GM12874 (cell line): ENCODE measurements around the gene NBEA.

Experiments
- TF ChIP-seq, protein P1 (sequence below): IDR thresholded peaks from 2 replicates; pipeline ENCODE4 v1.5.1; 2011; ENCODE audit warnings: low read depth, mild to moderate bottlenecking, control low read depth, low read length, moderate library complexity; ENCODE audit not compliant: insufficient read depth

Gene NBEA

DNA sequence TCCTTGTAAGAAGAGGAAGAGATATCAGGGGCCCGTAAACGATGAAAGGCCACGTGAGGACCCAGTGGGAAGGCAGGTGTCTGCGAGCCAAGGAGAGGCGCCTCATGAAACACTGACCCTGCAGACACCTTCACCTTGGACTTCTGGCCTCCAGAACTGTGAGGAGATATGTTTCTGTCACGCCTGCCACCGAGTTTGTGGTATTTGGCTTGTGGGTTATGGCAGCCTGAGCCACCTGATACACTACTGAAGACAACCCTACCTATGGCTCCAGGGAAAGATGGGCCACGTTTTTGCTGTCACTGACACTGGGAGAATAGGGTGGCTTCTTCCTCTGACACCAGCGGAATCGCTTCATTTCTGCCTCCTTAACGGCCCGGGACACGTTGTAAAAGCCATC is 752.0 kb downstream of the NBEA start:
- TF ChIP-seq, protein P1, sequence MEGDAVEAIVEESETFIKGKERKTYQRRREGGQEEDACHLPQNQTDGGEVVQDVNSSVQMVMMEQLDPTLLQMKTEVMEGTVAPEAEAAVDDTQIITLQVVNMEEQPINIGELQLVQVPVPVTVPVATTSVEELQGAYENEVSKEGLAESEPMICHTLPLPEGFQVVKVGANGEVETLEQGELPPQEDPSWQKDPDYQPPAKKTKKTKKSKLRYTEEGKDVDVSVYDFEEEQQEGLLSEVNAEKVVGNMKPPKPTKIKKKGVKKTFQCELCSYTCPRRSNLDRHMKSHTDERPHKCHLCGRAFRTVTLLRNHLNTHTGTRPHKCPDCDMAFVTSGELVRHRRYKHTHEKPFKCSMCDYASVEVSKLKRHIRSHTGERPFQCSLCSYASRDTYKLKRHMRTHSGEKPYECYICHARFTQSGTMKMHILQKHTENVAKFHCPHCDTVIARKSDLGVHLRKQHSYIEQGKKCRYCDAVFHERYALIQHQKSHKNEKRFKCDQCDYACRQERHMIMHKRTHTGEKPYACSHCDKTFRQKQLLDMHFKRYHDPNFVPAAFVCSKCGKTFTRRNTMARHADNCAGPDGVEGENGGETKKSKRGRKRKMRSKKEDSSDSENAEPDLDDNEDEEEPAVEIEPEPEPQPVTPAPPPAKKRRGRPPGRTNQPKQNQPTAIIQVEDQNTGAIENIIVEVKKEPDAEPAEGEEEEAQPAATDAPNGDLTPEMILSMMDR, result no peak

DNA sequence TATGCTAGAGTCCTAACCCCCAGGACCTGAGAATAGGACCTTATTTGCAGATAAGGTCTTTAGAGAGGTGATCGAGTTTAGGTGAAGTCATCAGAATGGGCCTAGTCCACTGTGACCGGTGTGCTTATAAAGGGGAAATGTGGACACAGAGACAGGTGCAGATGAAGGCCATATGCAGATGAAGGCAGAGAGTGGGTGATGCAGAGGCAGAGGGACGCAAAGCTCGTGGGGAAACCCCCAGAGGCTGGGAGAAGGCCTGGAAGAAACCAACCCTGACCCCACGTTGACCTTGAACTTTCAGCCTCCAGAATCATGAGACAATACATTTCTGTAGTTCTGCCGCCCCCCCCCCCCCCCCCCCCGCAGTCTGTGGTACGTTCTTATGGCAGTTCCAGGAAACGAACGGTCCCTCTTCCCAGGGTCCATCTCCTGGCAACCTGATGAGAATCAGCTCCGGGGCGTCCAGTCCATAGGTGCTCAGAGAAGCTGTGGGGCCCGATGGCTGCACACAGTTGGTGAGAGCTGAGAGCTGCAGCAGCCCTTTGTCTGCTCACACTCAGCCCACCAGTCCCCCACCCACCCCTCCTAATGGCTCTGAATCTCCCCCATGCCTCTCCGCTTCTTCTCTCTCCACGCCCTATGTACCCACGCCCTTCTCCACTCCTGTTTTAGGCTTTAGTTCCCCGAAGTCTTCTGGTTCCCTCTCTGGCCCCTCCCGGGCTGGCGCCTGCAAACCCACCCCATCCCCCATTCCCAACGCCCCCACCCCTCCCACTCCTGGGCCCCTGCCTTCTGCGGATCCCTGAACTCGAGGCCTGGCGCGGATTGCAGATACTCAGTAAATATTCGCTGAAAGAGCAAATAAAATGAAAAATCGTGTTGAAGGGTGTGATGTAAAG is 752.7 kb downstream of the NBEA start:
- TF ChIP-seq, protein P1, result no peak

DNA sequence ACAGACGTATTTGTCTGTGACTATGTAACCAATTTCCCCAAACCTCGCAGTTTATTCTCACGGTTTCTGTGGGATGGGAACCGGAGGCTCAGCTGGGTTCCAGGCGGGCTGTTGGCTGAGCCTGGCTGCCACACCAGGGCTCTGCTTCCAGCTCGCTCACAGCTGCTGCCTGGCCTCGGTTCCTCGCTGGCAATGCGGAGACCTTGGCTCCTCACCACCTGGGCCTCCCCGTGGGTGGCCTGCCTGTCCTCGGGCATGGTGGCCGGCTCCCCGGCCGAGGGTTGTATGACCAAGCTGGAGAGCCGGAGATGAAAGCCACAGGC is 753.3 kb downstream of the NBEA start:
- TF ChIP-seq, protein P1, result no peak

DNA sequence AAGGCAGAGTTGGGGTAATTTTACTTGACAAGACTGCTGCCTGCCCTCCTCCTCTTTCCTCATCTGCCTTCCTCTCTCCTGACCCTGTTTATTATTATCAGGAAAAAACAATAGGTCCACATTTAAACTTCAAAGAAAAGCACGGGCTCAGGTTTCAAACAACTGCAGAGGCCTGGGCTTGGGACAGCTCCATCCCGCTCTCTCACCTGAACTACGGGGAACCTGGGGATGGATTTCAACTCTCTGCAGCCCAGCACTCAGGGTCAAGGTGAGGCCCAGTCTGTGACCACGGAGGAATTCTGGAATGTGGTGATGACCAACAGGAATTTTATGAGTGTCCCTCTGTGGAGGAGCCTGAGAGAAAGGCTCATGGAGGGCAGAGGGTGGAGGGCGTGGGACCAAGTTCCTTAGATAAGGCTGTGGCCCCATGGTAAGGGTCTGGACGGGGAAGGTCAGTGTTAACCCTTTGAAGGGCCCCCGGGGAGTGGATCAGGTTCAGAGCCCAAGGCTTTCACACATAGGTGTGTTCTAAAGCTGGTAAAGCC is 755.2 kb downstream of the NBEA start:
- TF ChIP-seq, protein P1, result no peak

DNA sequence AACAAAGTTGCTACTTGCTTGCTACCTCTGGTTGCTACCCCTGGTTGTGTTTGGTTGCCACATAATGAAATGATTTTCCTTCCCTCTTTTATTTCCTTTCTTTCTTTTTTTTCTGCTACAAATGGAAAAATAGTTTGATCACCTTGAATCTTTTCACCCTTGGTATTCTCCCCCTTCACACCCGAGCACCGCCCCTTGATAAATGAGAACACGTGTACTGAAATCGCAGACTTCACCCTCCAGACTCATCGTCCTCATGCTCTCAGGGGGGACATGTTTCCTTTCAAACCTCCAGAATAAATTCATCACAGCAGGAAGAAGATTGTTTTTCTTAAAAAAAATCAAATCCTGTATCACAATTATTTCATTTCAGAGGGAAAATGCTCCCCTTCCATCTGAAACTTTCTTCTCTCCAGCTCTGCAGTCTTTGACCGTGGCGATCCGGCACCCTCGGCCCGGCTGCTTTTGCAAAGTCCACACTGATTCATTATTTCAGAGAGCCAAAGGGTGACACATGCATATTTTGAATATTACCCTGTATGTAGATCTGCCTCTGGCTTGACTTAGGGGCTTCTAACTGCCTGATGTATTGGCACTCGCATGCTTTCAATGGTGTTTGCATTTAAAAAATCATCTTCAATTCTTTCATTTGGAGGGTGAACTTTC is 757.0 kb downstream of the NBEA start:
- TF ChIP-seq, protein P1, result no peak

DNA sequence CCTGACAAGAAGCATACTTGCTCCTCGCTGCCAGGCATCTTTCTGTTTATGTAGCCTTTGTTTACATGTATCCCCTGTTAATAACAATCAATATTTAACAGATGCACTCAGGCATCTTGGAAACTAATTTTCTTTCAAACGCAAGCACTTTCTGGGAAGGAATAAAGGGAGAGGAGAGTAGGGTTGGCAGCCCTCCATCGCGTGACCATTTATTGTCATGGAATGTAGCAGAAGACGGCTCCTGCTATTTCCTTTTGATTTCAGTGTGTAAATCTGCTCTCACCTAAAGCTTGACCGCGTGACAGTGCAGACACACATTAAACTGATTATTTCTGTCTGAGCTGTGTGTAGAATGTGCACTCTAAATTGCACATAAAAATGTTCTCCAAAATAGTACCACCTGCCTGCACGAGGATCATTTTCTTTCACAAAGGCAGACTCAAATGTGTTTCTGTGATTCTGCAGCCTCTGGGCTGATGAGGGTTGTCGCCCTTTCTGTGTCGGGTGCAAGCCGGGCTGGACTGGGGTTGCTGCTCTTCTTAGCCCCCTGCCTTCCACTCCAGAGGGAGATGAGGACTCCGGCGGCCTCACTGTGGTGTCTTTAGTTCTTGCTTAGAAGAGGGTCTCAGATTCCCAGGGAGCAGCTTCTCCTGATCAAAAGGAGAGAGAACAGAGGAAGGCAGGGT is 757.9 kb downstream of the NBEA start:
- TF ChIP-seq, protein P1, result no peak

DNA sequence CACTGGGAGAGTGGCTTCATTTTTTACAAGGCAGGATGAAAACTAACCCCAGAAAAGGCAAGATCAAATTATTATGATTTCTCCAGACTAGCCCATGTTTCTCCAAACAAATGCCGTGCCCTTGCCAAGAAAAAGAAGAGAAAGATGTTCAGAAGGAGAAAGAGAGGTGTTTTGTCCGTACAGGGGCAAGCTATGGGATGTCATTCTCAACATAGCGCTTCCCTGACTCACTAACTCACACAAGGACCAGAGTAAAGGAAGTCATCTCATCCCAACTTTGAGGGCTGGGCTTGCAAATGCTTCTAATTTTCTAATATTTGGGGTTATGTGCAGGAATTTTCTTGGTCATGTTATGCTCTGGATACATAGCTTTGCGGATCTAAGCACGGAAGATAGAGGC is 758.6 kb downstream of the NBEA start:
- TF ChIP-seq, protein P1, result no peak
